ENCODE data around the gene SPATA2.
A peak's percentile ranks its signal among the peaks of the same experiment; 100 is the strongest.
"Not testable (repeated sequence)": the region's sequence is repeated elsewhere in the genome, so short reads cannot be mapped to it uniquely, and the experiment has no call there.

SPATA2 gene, protein sequence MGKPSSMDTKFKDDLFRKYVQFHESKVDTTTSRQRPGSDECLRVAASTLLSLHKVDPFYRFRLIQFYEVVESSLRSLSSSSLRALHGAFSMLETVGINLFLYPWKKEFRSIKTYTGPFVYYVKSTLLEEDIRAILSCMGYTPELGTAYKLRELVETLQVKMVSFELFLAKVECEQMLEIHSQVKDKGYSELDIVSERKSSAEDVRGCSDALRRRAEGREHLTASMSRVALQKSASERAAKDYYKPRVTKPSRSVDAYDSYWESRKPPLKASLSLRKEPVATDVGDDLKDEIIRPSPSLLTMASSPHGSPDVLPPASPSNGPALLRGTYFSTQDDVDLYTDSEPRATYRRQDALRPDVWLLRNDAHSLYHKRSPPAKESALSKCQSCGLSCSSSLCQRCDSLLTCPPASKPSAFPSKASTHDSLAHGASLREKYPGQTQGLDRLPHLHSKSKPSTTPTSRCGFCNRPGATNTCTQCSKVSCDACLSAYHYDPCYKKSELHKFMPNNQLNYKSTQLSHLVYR

GRCh38 chr20:49915380-49916145, at the start of gene SPATA2:
Gene SPATA2, minus strand, starts transcription at chr20:49915529. Its CDS starts 7,039 bp downstream, at chr20:49908490.
- in situ Hi-C loops (cut with MboI; ENCODE audit: low sequenced_read_pairs, unreplicated experiment) = no loop called here
- DNase-seq (ENCODE audit: low spot score) = peak; percentile 95
- TF ChIP-seq, protein P1, sequence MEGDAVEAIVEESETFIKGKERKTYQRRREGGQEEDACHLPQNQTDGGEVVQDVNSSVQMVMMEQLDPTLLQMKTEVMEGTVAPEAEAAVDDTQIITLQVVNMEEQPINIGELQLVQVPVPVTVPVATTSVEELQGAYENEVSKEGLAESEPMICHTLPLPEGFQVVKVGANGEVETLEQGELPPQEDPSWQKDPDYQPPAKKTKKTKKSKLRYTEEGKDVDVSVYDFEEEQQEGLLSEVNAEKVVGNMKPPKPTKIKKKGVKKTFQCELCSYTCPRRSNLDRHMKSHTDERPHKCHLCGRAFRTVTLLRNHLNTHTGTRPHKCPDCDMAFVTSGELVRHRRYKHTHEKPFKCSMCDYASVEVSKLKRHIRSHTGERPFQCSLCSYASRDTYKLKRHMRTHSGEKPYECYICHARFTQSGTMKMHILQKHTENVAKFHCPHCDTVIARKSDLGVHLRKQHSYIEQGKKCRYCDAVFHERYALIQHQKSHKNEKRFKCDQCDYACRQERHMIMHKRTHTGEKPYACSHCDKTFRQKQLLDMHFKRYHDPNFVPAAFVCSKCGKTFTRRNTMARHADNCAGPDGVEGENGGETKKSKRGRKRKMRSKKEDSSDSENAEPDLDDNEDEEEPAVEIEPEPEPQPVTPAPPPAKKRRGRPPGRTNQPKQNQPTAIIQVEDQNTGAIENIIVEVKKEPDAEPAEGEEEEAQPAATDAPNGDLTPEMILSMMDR (IDR thresholded peaks at IDR 0.05; ENCODE audit: borderline replicate concordance, control extremely low read depth, extremely low read depth, insufficient read depth, missing control alignments) = no peak

- in situ Hi-C loops (cut with MboI; ENCODE audit: low sequenced_read_pairs, unreplicated experiment) = loop anchor here (10.0 to 25.0 kb wide), 2 partner anchors 203 to 501 kb away; no protein-coding TSS in a partner anchor
- TF ChIP-seq, protein P1 (IDR thresholded peaks at IDR 0.05; ENCODE audit: borderline replicate concordance, control extremely low read depth, extremely low read depth, insufficient read depth, missing control alignments) = no peak
These were observed 46.1 kb upstream of the SPATA2 start for GRCh38 chr20:49961413-49961812.

GRCh38 chr20:49957089-49957938, 42.0 kb upstream of the SPATA2 start:
- in situ Hi-C loops (cut with MboI; ENCODE audit: low sequenced_read_pairs, unreplicated experiment) = loop anchor here (25.0 kb wide), 1 partner anchor 505 kb away; no protein-coding TSS in a partner anchor
- DNase-seq (ENCODE audit: low spot score) = not testable (repeated sequence)

More at GRCh38 chr20:49961413-49961812, 46.1 kb upstream of the SPATA2 start:
- DNase-seq (ENCODE audit: low spot score) = no peak

DNA sequence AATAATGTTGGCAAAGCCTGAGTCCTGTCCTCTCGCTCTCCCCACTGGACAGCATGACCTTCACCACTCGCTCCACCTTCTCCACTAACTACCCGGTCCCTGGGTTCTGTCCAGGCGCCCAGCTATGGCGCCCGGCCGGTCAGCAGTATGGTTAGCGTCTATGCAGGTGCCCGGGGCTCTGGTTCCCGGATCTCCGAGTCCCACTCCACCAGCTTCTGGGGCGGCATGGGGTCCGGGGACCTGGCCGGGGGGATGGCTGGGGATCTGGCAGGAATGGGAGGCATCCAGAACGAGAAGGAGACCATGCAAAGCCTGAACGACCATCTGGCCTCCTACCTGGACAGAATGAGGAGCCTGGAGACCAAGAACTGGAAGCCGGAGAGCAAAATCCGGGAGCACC, 41.4 kb upstream of the SPATA2 start:
- in situ Hi-C loops (cut with MboI; ENCODE audit: low sequenced_read_pairs, unreplicated experiment) = loop anchor here (25.0 kb wide), 1 partner anchor 506 kb away; no protein-coding TSS in a partner anchor
- no peak for DNase-seq (ENCODE audit: low spot score)
- TF ChIP-seq, protein P1 (IDR thresholded peaks at IDR 0.05; ENCODE audit: borderline replicate concordance, control extremely low read depth, extremely low read depth, insufficient read depth, missing control alignments) = no peak

- in situ Hi-C loops (cut with MboI; ENCODE audit: low sequenced_read_pairs, unreplicated experiment) = loop anchor here (25.0 kb wide), 1 partner anchor 506 kb away; no protein-coding TSS in a partner anchor
- DNase-seq (ENCODE audit: low spot score) = not testable (repeated sequence)
These were observed 40.6 kb upstream of the SPATA2 start for GRCh38 chr20:49955830-49956396.

GRCh38 chr20:49955167-49955566, 39.8 kb upstream of the SPATA2 start:
- TF ChIP-seq, protein P1 (IDR thresholded peaks at IDR 0.05; ENCODE audit: borderline replicate concordance, control extremely low read depth, extremely low read depth, insufficient read depth, missing control alignments) = no peak
- no peak for DNase-seq (ENCODE audit: low spot score)
- in situ Hi-C loops (cut with MboI; ENCODE audit: low sequenced_read_pairs, unreplicated experiment) = loop anchor here (25.0 kb wide), 1 partner anchor 507 kb away; no protein-coding TSS in a partner anchor
